ENCODE results near the gene SPAG16. TPM values are rescaled to one million over a fixed set of nuclear protein-coding genes. Genes with fewer than 3 reads are reported as not detected.

Gene SPAG16
- total RNA-seq, 1 experiment from 2014 or later: 17.3 TPM

DNA sequence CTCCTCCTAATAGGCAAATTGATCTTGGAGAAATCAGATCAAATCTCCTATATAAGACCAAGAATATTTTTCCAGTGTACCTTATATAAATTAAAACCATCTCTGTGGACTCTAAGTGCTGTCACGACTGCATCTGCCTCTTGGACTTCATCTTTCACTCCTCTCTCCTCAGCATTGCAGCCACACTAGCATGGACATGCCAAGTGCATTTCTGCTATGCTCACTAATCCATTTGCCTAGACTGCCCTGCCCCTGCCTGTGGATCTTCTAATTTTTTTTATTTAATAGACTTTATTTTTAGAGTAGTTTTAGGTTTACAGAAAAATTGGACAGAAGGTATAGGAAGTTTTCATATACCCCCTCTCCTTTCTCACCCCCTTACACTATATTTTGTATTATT, 979.9 kb downstream of the SPAG16 start:
- WGBS (ENCODE audit: extremely low coverage, insufficient read length, low lambda C conversion rate): no CpG with 5 or more reads among the region's 1 CpG
- H3K27me3 ChIP-seq (ENCODE audit: insufficient read depth, low read length): no peaks in the 10 kb centered on the region
- H4K20me1 ChIP-seq (ENCODE audit: control insufficient read depth, insufficient read depth, insufficient read length): no peaks in the 10 kb centered on the region
- H3K9ac ChIP-seq (ENCODE audit: extremely low read depth, insufficient read length, low read length): no peak overlapping the region
- H2BK12ac ChIP-seq (ENCODE audit: insufficient read length, low read depth, low read length): no peak overlapping the region
- no peak overlapping the region for H4K8ac ChIP-seq (replicated peaks; ENCODE audit: insufficient read length, low read depth, low read length)
- no peak overlapping the region for H3K18ac ChIP-seq (ENCODE audit: insufficient read length, low read depth, low read length)
- no peak overlapping the region for H2BK120ac ChIP-seq (ENCODE audit: low read depth, low read length, poor library complexity, severe bottlenecking)
- H3K79me2 ChIP-seq (ENCODE audit: insufficient read depth, low read length): no peaks in the 10 kb centered on the region
- DNase-seq: no peak
- H3K4ac ChIP-seq (ENCODE audit: low read depth, low read length): no peak overlapping the region
- TF ChIP-seq CTCF (conservative IDR thresholded peaks at IDR 0.05): no peak
- no peak overlapping the region for H2AFZ ChIP-seq (ENCODE audit: low read length)
- no peaks in the 10 kb centered on the region for H3K9me3 ChIP-seq (ENCODE audit: control insufficient read depth, low read depth, low read length)
- H3K14ac ChIP-seq (ENCODE audit: insufficient read depth, low read length): no peak overlapping the region
- no peaks in the 10 kb centered on the region for H3K4me1 ChIP-seq (ENCODE audit: insufficient read depth, low read length)
- H4K5ac ChIP-seq (ENCODE audit: insufficient read length, low read depth, low read length): no peak overlapping the region
- H3K23me2 ChIP-seq (ENCODE audit: insufficient read length, low read depth, low read length, poor library complexity, severe bottlenecking): no peaks in the 10 kb centered on the region
- no peaks in the 10 kb centered on the region for H3K36me3 Mint-ChIP-seq (ENCODE audit: insufficient read depth in 1 of 3, low read depth in 3 of 3)
- H3K9me3 Mint-ChIP-seq: no peaks in the 10 kb centered on the region
- H3K27ac ChIP-seq (ENCODE audit: insufficient read length, low read depth, low read length): no peak overlapping the region
- H3K27ac Mint-ChIP-seq: no peak overlapping the region; a peak in 1 of 7 replicates
- no peak overlapping the region for H3K4me3 Mint-ChIP-seq
- H3T11ph ChIP-seq (ENCODE audit: low read length): no peak overlapping the region
- no peaks in the 10 kb centered on the region for H3K27me3 Mint-ChIP-seq (ENCODE audit: low read depth)
- no peaks in the 10 kb centered on the region for H3K79me1 ChIP-seq (ENCODE audit: insufficient read depth, low read depth, low read length, poor library complexity, severe bottlenecking)
- no peak overlapping the region for H3K23ac ChIP-seq (ENCODE audit: insufficient read length, low read depth, low read length)
- no peak overlapping the region for H2BK5ac ChIP-seq (ENCODE audit: insufficient read length, low read length)
- H3K4me1 Mint-ChIP-seq: peaks cover 6 to 7% of the 10 kb centered on the region in 2 experiments
- no peak overlapping the region for H3K4me2 ChIP-seq (ENCODE audit: insufficient read depth, insufficient read length, low read length)
- H3K56ac ChIP-seq (ENCODE audit: insufficient read length, low read depth, low read length): no peak overlapping the region
- no peak overlapping the region for H2BK15ac ChIP-seq (ENCODE audit: low read depth, low read length)
- no peak overlapping the region for H2AK5ac ChIP-seq (ENCODE audit: insufficient read length, low read length)
- H2BK20ac ChIP-seq (ENCODE audit: low read depth, low read length, poor library complexity, severe bottlenecking): no peak overlapping the region
- H4K91ac ChIP-seq (ENCODE audit: insufficient read length, low read depth, low read length): no peak overlapping the region

Data from H9 (cell line).